Renal pelvis (tissue), 4 donors: Measurements from ENCODE around the gene LGALS14. TPM values are rescaled to one million over a fixed set of nuclear protein-coding genes. Genes with fewer than 3 reads are reported as not detected.
"Not testable (repeated sequence)": the region's sequence is repeated elsewhere in the genome, so short reads cannot be mapped to it uniquely, and the experiment has no call there.

Experiments used
- DNase-seq: peaks from one replicate; pipeline ENCODE4 v3.0.0-alpha.2; 2013
- polyA plus RNA-seq, 3 donors: library from polyadenylated mRNA; unstranded; fragments of 120-200 nt; gene quantifications; one replicate each; pipeline ENCODE4 v1.2.1, GENCODE V29; 2013; ENCODE audit not compliant: insufficient read length in 3 of 3

The LGALS14 gene
- polyA plus RNA-seq, 3 donors, result not detected

DNA sequence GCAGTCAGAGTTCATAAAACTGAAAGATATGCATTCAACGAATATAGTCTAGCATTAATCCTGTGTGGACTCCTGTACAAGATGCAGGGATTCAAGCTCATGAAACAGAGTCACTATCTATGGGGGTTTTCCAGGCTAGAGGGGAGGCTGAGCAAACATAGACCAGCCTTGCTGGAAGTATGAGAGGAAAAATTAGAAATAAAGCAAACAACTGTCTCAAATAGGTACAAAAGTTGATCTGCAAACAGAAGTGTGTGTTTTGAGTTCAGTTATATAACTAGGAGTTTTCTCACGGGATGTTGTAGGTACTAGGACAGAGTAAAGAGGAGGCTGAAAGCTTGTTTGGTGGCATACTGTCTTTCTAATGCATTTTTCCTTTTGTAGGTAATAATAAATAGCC, 8.5 kb upstream of the LGALS14 start:
- no peak for DNase-seq

DNA sequence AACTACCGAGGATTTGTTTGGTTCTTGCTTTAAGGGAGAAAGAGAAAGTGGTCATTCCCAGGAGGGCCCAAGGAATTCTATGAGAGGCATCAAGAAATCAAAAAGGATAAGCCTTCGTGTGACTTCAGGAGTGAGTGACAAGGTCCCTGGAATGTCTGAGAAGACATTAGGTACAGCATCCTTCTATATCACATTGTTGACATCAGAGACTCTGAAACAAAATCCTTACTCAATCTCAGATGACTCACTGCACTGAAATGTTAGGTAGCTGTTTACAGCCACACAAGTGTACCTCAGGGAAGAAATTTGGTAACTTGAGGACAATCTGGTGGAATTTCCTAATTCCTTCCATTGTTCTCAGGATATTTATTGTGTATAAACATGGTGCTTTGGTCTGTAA, 7.9 kb upstream of the LGALS14 start:
- DNase-seq, result no peak

DNA sequence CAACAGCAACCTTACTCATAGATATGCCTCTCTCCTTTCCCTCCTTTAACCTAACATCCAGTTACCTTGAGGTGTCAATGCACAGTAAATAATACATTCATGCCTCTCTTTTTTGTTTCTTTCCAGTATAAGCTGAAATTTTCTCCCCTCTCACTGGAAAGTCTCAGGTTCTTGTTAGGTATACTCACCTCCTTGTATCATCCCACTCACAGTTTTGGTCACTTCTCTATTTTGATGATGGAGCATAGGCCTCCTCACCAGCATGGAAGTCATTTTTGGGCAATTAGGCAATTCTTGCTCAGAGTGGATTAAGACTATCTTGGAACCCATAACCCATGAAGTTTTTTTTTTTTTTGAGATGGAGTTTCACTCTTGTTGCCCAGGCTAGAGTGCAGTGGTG, 5.7 kb upstream of the LGALS14 start:
- DNase-seq, result no peak

DNA sequence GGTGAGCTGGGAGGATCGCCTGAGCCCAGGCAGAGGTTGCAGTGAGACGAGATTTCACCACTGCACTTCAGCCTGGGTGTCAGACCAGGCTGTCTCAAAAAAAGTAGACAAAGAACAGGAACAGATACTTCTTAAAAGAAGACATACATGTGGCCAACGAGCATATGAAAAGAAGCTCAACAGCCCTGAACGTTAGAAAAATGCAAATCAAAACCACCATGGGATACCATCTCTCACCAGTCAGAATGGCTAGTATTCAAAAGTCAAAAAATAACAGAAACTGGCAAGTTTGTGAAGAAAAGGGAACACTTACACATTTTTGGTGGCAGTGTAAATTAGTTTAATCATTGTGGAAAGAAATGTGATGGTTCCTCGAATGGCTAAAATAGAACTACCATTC, 3.0 kb upstream of the LGALS14 start:
- DNase-seq, result no peak

DNA sequence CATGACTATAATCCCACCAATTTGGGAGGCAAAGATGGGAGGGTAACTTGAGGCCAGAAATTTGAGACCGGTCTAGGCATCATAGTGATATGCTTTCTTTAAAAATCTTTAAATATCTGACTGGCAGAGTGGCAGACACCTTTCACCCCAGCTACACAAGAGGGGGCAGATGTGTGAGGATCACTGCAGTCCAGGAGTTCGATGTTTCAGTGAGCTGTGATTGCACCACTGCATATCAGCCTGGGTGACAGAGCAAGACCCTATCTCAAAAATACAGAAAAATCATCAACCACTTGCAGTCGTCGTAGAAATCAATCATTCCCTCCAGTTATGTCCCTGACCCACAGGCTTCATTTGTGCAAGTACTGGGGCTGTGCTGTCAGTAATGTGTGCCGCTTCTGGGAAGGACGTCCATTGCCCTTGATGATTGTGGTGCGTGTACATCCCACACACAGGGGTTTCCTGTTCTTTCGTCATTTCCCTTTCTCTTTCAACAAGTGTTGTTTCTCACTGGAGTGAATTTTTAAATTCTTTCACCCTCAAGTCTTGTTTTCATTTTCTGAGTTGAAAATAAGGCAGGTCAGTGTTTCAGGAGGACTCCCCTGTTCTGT, 1.4 kb downstream of the LGALS14 start:
- DNase-seq, result no peak

DNA sequence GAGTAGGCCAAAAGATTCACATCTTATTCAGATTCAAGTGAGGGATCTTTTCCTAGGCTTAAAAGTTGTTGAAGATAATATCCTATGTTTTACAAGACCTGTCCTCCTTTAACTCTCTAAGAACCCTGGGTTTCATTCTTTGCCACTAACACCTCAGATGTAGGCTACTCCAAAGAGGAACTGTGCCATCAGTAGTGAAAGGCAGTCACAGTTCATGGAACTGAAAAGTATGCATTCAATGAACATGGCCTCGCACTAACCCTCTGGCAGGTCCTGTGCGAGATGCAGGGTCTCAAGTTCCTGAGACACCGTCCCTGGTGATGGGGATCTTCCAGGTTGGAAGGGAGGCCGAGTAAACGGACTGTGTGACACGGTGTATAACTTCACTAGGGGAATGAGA, 4.3 kb downstream of the LGALS14 start:
- DNase-seq, result no peak

DNA sequence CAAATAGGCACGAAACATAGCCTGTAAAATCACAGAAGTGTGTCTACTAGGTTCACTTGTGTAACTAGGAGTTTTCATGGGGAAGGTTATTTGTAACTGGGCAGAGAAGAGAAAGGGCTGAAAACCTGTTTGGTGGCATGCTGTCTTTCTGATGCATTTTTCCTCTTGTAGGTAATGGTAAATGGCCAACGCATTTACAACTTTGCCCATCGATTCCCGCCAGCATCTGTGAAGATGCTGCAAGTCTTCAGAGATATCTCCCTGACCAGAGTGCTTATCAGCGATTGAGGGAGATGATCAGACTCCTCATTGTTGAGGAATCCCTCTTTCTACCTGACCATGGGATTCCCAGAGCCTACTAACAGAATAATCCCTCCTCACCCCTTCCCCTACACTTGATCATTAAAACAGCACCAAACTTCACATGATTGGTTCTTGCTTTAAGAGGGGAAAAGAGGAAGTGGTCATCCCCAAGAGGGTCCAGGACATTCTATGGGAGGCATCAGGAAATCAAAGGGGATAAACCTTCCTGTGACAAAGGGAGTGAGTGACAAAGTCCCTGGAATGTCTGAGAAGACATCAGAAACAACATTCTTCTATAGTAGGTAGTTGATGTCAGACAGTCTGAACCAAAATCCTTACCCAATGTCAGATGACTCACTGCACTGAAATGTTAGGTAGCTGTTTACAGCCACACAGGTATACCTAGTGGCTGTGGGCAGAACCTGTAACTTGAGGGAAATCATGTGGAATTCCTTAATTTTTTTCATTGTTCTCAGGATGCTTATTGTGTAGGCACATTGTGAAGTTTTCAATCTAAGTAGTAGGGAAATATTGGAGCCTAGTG, 5.0 kb downstream of the LGALS14 start:
- DNase-seq, result no peak

DNA sequence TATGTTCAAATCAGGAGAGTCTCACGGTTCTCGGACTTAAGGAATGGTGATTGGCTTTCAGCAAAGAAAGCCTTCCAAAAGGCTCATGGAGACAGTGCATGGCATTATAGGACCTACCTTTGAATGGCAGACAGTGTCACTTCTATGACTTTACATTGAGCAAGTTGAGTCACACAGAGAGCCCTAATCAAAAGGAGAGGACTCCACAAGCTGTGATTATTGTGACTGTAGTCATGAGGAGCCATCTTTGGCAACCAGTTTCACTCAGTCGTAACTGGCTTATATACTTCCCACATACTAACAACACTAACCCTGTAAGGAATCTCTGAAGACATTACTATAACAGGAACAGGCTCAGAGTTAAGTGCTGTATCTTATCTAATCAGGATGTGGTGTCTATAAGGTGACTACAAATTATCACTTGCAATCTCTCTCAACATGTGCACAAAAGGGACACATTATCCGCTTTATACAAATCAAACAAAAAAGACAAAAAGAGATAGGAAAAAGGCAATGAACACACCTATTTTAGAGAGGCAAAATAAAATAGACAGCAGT, 6.1 kb downstream of the LGALS14 start:
- DNase-seq, result no peak

DNA sequence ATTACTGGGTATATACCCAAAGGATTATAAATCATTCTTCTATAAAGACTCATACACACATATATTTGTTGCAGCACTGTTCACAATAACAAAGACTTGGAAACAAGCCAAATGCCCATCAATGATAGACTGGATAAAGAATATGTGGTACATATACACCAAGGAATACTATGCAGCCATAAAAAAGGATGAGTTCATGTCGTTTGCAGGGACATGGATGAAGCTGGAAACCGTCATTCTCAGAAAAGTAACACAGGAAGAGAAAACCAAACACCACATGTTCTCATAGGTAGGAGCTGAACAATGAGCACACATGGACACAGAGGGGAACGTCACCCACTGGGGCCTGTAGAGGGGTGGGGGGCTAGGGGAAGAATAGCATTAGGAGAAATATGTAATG, 15.9 kb downstream of the LGALS14 start:
- DNase-seq, result not testable (repeated sequence)

DNA sequence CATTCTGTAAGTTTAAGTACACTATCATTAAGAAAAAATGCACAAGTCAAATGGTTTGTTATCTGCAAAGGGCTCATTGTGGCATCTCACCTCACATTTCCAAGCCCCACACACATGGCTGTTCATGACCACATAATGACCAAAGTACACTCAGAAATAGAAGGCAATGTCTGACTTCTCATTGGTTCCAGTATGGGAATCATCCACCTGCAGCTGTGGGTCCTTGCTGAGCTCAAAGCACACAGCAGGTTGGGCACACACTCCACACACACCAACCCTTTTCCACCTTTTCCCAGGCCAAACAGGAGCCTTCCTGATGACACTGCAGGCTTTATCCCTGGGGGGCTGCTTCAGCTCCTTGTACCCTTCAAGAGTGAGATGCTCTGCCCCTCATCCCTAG, 21.7 kb downstream of the LGALS14 start:
- DNase-seq, result no peak

DNA sequence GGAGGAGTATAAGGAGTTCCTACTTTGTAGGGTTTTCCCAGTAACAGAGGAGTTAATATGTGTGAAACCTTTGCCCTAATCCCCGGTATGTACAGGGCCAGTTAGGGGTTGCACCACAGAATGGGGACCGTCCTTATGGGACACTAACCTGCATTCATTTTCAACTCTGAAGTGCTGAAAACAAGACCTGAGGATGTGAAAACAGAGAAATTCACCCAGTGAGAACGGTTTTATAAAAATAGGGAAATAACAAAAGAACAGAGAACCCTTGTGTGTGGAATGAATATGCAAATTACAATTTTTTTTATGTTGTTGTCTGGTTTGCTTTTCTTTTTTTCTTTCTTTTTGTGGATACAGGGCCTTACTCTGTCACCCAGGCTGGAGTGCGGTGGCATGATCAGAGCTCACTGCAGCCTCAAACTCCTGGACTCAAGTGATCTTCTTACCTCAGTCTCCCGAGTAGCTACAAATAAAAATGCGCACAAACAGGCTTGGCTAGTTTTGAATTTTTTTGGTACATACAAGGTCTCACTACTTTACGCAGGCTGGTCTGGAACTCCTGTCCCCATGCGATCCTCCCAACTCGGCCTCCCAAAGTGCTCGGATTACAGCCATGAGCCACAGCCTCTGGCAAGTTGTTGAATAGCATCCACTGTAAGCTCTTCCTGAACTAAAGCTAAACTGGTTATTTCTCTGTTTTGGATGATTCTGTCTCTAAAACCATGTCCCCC, 23.0 kb downstream of the LGALS14 start:
- DNase-seq, result no peak

DNA sequence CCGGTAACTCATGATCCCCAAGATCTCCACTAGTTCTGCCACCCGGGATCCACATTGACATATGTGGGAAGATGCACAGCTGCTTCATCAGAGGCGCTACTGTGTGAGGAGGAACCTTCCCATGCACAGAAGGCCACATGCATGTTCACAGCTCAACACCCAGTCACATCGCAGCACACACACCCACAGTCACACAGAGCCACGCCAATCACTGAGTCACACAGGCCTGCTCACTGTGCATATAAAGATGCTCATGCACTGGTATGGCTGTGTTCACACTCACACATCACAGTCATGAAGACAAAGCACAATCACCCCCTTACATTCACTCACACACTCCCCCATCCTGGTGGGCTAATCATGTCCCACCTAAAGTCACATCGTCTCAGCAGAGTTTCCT, 23.8 kb downstream of the LGALS14 start:
- no peak for DNase-seq

DNA sequence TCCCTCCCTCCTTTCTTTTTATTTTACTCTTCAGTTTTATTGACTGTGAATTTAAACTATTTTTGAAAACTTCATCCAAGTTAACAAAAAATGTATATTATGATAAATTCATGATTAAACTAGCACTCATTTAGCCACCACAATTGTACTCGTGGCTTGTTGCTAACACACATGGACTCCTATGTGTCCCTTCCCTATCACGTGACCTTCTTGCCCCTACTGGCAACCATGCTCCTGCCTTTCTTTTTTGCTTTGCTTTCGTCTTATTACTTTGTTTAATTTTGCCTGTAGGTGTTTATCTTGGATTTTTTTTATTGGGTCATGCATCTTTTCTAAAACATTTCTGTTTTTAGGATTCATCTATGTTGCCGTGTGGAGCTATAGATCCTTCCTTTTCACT, 25.3 kb downstream of the LGALS14 start:
- no peak for DNase-seq

DNA sequence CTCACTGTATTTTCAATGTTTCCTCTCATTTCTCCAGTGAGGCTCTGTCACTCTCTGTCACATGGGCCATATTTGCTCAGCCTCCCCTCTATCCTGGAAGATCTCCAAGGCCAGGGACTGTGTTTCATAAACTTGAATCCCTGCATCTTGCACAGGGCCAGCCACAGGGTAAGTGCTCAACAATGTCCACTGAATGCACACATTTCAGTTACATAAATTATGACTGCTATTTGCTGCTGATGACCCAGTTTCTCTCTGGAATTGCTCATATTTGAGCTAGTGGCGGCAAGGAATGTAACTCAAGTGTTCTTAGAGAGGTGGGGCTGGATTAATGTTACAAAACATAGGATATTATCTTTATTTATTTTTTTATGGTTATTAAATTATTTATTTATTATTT, 27.4 kb downstream of the LGALS14 start:
- no peak for DNase-seq

DNA sequence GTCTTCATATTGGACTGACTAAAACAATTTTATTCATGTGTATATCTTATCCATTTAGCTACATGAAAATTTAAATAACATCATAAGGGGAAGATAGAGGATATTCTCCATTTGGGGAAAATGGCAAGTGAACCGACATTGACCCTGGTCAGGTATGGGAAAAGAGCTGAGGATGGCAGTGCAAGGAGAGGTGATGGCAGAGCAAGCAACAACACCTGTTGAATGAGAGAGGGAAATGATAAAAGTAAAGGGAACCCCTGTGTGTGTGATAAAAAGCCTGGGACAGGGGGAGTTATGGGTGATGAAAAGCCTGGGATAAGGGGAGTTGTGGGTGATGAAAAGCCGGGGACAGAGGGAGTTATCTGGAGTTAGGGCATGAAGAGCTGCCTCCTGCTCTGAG, 29.6 kb downstream of the LGALS14 start:
- DNase-seq, result no peak

DNA sequence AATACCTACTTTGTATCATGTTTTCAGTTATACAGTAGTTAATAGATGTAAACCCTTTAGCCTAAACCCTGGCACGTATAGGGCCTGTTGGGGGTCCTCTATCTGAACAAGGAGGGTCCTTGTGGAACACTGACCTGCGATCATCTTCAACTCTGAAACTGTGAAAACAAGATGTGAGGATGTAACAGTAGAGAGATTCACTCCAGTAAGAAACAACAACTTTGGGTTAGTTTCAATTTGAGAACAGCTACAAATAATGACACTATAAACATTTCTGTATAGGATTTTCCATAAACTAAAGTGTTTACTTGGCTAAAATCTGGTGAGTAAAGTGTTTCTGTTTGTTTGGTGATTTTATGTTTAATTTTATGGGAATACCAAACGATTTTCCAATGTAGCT, 31.4 kb downstream of the LGALS14 start:
- no peak for DNase-seq

DNA sequence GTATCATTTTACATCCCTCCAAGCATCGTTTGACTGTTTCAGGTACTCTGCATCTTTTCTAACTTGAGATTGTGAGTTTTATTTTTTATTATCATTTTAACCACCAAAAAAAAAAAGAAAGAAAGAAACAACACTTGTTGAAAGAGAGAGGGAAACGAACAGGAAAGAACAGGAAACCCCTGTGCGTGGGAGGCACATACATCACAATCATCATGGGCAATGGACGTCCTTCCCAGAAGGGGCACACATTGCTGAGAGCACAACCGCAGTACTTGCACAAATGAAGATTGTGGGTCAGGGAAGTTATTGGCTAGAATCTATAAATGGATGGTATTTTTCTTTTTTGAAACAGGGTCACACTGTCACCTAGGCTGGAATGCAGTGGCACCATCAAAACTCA, 31.8 kb downstream of the LGALS14 start:
- DNase-seq, result no peak

DNA sequence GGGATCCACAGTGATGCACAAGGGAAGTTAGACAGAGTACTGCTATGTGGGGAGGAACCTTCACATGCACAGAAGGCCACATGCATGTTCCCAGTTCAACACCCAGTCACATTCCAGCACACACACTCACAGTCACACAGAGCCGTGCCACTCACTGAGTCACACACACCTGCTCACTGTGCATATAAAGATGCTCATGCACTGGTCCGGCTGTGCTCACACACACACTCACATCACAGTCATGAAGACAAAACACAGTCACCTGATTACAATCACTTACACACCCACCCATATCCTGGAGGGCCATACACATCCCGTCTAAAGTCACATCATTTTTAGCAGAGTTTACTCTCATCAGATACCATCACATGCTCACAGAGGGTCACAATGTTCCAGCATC, 33.1 kb downstream of the LGALS14 start:
- DNase-seq, result no peak

DNA sequence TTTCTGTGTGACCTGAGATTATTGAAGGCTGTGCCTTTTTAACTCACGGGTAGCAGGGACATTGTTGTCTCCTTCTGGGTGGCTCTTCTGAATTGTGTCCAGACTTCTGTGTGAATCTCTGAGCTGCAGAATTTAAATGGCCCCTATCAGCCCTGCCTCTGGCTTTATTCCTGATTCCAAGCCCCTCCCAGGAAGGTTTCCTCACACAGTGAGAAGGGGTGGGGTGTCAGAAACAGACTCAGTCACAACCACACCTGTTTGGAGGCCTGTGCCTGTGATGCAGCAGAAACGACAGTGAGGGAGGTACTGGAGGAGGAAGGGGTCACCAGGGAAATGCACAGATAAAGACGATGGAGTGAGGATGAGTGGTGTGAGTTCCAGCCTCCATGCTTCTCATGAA, 33.6 kb downstream of the LGALS14 start, which contains the start of gene CLC:
Gene CLC (minus strand): TSS at position 139 of the 400 bp plus-strand sequence. CDS start 77 bp downstream, at position 62.
- no peak for DNase-seq

DNA sequence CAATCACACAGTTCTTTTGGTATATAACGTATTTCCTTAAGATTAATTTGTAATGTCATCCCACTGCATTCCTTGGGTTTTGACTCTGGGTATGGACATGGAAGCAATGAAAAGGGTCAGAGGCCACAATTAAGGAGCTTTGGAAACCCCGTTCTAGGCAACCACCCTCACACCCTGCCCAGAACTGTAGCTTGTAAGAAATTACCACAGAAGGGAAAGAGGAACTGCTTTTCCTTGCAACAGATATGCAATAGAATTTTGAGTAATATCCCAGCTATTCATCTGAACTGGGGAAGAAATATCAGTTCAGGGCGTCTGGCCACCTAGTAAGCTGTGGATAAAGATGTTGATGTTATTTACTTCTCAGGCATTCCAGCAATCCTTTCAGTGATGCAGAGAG, 34.5 kb downstream of the LGALS14 start:
- DNase-seq, result no peak

DNA sequence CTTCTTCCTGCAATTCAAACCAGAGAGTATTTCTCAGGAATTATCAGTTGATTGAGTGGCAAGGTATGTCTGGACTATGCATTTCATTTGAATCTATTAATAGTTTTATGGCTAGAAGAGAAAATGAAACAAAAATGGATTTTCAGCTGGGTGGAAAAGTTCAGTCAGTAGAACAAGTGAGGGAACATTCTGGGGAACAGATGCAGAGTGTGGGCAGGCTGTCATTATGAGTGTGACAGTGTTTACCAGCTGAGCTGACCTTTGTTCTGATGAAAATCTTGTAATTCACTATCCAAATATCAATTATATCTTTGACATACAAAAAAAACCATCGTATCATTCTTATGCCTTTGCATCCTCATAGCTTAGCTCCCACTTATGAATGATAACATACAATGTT, 36.1 kb downstream of the LGALS14 start:
- no peak for DNase-seq

DNA sequence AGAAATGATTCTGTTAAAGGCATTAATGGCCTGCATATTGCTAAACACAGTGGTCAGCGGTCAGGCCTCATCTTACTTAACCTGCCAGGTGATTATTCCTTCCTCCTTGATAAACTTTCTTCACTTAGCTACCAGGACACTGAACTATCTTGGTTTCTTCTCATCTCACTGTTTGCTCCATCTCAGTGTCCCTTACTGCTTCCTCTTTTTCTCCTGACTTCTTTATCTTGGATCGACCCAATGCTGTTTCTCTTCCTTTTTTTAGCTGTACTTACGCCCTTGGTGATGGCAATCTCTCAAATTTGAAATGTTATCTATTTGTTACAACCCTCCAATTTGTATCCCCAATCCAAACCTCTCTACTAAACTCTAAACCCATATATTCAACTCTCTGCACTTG, 41.4 kb downstream of the LGALS14 start:
- DNase-seq, result no peak
